Gastrocnemius medialis (tissue), 4 donors: ENCODE results near the gene COPS3.

Source experiments
- POLR2A ChIP-seq, 2 donors: fragments of 450-650 bp; IDR thresholded peaks; one replicate each; pipeline ENCODE4 v1.6.1; 2017; ENCODE audit warnings: antibody characterized with exemption in 2 of 2, mild to moderate bottlenecking in 2 of 2, moderate library complexity in 2 of 2
- TF ChIP-seq, protein P1 (sequence below), 5 experiments: fragments of 450-650 bp in 3 of 5; fragments of 200-600 bp in 2 of 5; sonication (generic) in 2 of 5; IDR thresholded peaks in 4 of 5; conservative IDR thresholded peaks in 1 of 5; 1 replicate in 4 of 5; 2 replicates in 1 of 5; pipeline ENCODE4 v1.5.1; 2016 to 2019; ENCODE audit warnings: antibody characterized with exemption in 5 of 5, mild to moderate bottlenecking in 3 of 5, moderate library complexity in 3 of 5

DNA sequence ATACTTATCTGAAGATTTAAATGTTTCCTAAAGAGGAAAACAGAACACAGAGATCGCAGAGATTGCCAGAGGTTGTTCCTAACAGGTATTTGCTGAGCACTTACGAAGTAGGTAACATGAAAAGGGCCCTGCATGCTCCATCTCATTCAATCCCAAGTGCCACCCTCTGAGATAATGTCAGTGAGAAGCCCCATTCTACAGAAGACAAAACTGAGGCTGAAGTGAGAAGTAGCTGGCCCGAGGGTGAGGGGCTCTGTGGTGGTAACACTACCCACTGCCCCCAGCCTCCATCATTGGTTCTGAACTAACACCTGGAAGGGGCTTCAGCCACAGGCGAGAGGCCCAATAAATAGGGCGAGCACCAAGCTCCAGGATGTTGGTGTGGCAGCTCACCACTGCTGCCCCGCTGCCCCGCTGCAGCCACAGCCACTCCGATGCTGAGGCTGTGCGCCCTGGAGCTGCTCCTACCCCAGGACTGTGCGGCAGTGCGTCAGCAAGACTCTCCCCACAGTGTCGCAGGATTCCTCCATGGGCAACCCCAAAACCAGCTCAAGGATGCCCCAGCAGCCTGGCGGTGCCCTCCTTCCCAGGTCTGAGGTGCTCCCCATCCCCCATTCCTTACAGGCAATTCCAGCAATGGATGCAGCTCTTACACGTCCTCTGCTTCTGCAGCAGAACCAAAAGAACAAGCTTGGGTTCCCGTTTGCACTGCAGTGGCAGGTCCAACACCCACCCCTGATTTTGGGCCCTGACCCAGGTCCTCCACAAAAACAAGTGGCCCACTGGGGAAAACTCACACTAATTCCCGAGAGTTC is 54.4 kb downstream of the COPS3 start:
- TF ChIP-seq, protein P1, sequence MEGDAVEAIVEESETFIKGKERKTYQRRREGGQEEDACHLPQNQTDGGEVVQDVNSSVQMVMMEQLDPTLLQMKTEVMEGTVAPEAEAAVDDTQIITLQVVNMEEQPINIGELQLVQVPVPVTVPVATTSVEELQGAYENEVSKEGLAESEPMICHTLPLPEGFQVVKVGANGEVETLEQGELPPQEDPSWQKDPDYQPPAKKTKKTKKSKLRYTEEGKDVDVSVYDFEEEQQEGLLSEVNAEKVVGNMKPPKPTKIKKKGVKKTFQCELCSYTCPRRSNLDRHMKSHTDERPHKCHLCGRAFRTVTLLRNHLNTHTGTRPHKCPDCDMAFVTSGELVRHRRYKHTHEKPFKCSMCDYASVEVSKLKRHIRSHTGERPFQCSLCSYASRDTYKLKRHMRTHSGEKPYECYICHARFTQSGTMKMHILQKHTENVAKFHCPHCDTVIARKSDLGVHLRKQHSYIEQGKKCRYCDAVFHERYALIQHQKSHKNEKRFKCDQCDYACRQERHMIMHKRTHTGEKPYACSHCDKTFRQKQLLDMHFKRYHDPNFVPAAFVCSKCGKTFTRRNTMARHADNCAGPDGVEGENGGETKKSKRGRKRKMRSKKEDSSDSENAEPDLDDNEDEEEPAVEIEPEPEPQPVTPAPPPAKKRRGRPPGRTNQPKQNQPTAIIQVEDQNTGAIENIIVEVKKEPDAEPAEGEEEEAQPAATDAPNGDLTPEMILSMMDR (IDR thresholded peaks at IDR 0.05 in 4 of 5, conservative IDR thresholded peaks at IDR 0.05 in 1 of 5): no peak
- TF ChIP-seq POLR2A (IDR thresholded peaks at IDR 0.05): no peak
